ENCODE data around the gene NSMCE1.

DNA sequence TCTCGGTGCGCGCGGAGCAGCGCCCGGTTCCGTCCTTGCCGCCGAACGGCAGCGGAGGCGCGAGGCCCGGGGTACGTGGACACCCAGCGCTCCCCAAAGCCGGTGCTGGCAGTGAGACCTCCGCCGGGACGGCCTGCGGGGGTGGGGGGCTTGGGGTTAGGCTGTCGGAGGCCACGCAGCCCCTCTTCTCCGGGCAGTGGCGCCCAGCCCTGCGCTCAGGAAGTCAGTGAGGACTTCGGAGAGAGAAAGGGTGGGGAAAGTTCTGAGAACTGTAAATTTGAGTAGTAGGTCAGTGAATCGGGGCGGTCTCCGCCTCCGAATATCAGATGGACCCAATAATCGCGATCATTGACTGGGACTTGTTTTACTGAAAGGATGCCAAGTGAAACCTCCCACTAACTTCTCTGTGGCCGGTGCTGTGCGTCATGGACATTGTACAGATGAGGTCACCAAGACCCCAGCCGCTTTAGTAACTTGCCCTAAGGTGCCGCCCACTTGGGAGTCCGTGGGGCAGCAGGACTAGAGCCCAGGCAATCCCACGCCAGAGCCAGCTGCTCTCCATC is 45.7 kb upstream of the NSMCE1 start:
- TF ChIP-seq, protein P1, sequence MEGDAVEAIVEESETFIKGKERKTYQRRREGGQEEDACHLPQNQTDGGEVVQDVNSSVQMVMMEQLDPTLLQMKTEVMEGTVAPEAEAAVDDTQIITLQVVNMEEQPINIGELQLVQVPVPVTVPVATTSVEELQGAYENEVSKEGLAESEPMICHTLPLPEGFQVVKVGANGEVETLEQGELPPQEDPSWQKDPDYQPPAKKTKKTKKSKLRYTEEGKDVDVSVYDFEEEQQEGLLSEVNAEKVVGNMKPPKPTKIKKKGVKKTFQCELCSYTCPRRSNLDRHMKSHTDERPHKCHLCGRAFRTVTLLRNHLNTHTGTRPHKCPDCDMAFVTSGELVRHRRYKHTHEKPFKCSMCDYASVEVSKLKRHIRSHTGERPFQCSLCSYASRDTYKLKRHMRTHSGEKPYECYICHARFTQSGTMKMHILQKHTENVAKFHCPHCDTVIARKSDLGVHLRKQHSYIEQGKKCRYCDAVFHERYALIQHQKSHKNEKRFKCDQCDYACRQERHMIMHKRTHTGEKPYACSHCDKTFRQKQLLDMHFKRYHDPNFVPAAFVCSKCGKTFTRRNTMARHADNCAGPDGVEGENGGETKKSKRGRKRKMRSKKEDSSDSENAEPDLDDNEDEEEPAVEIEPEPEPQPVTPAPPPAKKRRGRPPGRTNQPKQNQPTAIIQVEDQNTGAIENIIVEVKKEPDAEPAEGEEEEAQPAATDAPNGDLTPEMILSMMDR (IDR thresholded peaks at IDR 0.05) = no peak
- TF ChIP-seq POLR2A (IDR thresholded peaks at IDR 0.05) = no peak
